Suppressor macrophage (primary cell): Measurements from ENCODE around the gene BLOC1S4.

Source experiments
- DNase-seq, 4 experiments: peaks; one replicate each; pipeline ENCODE4 v3.0.0-alpha.2; 2020 to 2022

BLOC1S4 gene

GRCh38 chr4:6764976-6765620, 49.1 kb downstream of the BLOC1S4 start:
- DNase-seq = no peak

DNA sequence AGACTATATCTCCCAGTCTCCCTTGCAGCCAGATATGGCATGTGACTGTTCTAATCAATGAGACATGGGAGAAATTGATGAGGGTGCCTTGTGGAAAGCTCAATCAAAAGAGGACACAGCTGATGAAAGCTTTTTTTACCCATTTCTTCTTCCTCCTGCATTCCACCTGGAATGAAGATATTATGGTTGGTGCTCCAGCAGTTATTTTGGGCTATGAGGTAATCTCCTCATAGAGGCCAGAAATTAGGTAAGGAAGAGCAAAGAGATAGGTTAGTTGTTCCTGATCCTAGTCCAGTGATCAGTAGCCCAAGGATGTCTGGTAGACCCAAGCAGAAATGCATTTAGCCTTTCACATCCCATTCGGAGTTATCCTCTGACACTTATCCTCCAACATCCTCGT, 49.7 kb downstream of the BLOC1S4 start:
- DNase-seq = no peak
